NOMO-1 treated with DMSO at 0.1 percent for 48 hours (cell line): ENCODE data around the gene PJVK.
"Not testable (repeated sequence)": the region's sequence is repeated elsewhere in the genome, so short reads cannot be mapped to it uniquely, and the experiment has no call there.

Experiments used
- DNase-seq: peaks from one replicate; lab custom pipeline; 2025; ENCODE audit not compliant: unreplicated experiment; lab: John Stamatoyannopoulos, UW

PJVK gene

GRCh38 chr2:178429336-178429735 is 21.8 kb upstream of the PJVK start:
- no peak for DNase-seq

GRCh38 chr2:178436662-178437061 is 14.5 kb upstream of the PJVK start:
- no peak for DNase-seq

GRCh38 chr2:178441426-178441825 is 9.8 kb upstream of the PJVK start:
- no peak for DNase-seq

- no peak for DNase-seq
Observed at GRCh38 chr2:178448968-178449661, 2.1 kb upstream of the PJVK start.

- no peak for DNase-seq
Observed at GRCh38 chr2:178449700-178450523, 1.3 kb upstream of the PJVK start.

- DNase-seq = peak; percentile 33
Observed at GRCh38 chr2:178450524-178450773, 729 bp upstream of the PJVK start.

GRCh38 chr2:178452334-178452733 is 1.2 kb downstream of the PJVK start:
- no peak for DNase-seq

GRCh38 chr2:178452870-178453269 is 1.7 kb downstream of the PJVK start:
- DNase-seq = no peak

- DNase-seq = no peak
Observed at GRCh38 chr2:178455947-178456346, 4.8 kb downstream of the PJVK start.

- no peak for DNase-seq
Observed at GRCh38 chr2:178457390-178457886, 6.3 kb downstream of the PJVK start.

- DNase-seq = no peak
Observed at GRCh38 chr2:178469219-178469849, 18.2 kb downstream of the PJVK start.

- DNase-seq = not testable (repeated sequence)
Observed at GRCh38 chr2:178471313-178471712, 20.1 kb downstream of the PJVK start.

GRCh38 chr2:178473373-178473772 is 22.2 kb downstream of the PJVK start:
- no peak for DNase-seq

- no peak for DNase-seq
Observed at GRCh38 chr2:178473931-178474330, 22.8 kb downstream of the PJVK start.

- DNase-seq = no peak
Observed at GRCh38 chr2:178474560-178474959, 23.4 kb downstream of the PJVK start.

- no peak for DNase-seq
Observed at GRCh38 chr2:178476477-178476876, 25.3 kb downstream of the PJVK start.

GRCh38 chr2:178477443-178478129 is 26.4 kb downstream of the PJVK start:
- no peak for DNase-seq

GRCh38 chr2:178478130-178478438 is 26.9 kb downstream of the PJVK start:
- no peak for DNase-seq

- DNase-seq = peak; percentile 67
Observed at GRCh38 chr2:178478439-178479274, 27.5 kb downstream of the PJVK start, which contains the start of gene FKBP7. Gene FKBP7 (minus strand): TSS chr2:178478600. CDS start chr2:178478499, 101 bp downstream.

GRCh38 chr2:178479275-178479616 is 28.1 kb downstream of the PJVK start:
- DNase-seq = no peak

GRCh38 chr2:178479758-178480226 is 28.6 kb downstream of the PJVK start:
- DNase-seq = no peak
